ENCODE data around the gene BEST1.
A peak's percentile ranks its signal among the peaks of the same experiment; 100 is the strongest.

BEST1 gene

GRCh38 chr11:61973476-61974162, 23.5 kb downstream of the BEST1 start:
- Histone ChIP-seq H3K36me3 (replicated peaks in 1 of 2; ENCODE audit: control insufficient read depth in 2 of 2, insufficient read depth in 2 of 2, low read length in 2 of 2) (no peaks in the 10 kb centered on the region), H2BK120ac (ENCODE audit: low read depth, low read length) (no peak overlapping the region), H2BK12ac (ENCODE audit: low read length) (peak overlapping the region; percentile 65), H3K14ac (ENCODE audit: low read length) (no peak overlapping the region), H3K23ac (ENCODE audit: low read depth, low read length, poor library complexity) (no peak overlapping the region), H3K4me2 (ENCODE audit: insufficient read depth, low read length, poor library complexity, severe bottlenecking) (no peak overlapping the region), H4K91ac (ENCODE audit: low read depth, low read length, poor library complexity) (no peak overlapping the region), H2BK15ac (ENCODE audit: low read length) (peak overlapping the region; percentile 71), H3K4me1 (ENCODE audit: control insufficient read depth in 2 of 2, insufficient read depth in 1 of 2, low read depth in 1 of 2, low read length in 2 of 2) (peaks cover 14 to 16% of the 10 kb centered on the region in 2 donors), H2AFZ (ENCODE audit: low read length) (peak overlapping the region; percentile 46), H3K9ac (ENCODE audit: low read depth, low read length, poor library complexity) (peak overlapping the region; percentile 45), H3K18ac (ENCODE audit: low read length) (peak overlapping the region; percentile 84), H2BK5ac (ENCODE audit: low read length) (no peak overlapping the region), H2AK5ac (ENCODE audit: low read depth, low read length) (peak overlapping the region; percentile 87), H3K79me1 (ENCODE audit: low read depth, low read length) (no peaks in the 10 kb centered on the region), H3K27me3 (ENCODE audit: control insufficient read depth in 3 of 3, insufficient read depth in 3 of 3, low read depth in 1 of 3, low read length in 3 of 3) (peaks cover 0 to 2% (median 0%) of the 10 kb centered on the region in 3 experiments), H3K4ac (ENCODE audit: low read length) (no peak overlapping the region), H3K9me3 (replicated peaks in 1 of 2; ENCODE audit: control insufficient read depth in 2 of 2, insufficient read depth in 1 of 2, low read depth in 1 of 2, low read length in 2 of 2) (no peaks in the 10 kb centered on the region), H3K27ac (replicated peaks; ENCODE audit: low read length) (no peak overlapping the region), H4K8ac (ENCODE audit: low read depth, low read length) (no peak overlapping the region), H3K4me3 (ENCODE audit: low read length in 2 of 2) (peak overlapping the region in 1 of 2 donors; percentile 62)
- no peak for DNase-seq (ENCODE audit: low spot score)
- no CpG with 5 or more reads among the region's 10 CpGs for WGBS, 2 donors (ENCODE audit: extremely low coverage in 2 of 2, insufficient read length in 2 of 2, insufficient replicate concordance in 1 of 2)

DNA sequence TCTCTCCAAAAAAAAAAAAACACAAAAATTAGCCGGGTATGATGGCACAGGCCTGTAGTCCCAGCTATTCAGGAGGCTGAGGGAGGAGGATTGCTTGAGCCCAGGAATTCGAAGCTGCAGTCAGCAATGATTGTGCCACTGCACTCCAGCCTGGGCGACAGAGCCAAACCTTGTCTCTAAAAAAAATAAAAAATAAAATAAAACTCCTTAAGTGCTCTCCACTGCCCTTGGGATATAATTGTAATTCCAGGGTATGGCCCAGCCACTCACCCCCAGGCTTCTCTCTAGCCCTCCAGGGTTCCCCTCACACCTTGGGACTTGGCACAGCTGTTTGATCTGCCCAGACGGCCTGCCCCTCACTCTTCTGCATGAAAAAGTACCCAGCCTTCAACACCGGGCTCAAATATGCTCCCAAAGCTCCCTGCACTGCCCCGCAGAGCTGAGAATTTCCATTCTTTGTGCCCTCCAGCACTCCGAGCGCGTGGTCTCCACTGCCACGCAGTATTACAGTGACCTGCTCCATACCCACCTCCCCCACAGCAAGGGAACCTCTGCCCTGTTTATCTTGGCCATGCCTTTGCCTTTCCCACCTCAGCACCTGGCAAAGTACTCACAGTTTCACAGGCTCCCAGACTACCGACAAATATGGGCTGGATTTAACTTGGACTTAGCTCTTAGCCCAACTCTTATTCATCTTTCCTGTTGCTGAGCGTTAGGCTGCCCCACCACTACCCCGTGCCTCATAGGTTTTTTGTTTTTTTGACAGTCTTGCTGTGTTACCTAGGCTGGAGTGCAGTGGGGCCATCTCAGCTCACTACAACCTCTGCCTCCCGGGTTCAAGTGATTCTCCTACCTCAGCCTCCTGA, 24.8 kb downstream of the BEST1 start:
- peaks cover 14 to 16% of the 10 kb centered on the region in 2 donors for H3K4me1 ChIP-seq (ENCODE audit: control insufficient read depth in 2 of 2, insufficient read depth in 1 of 2, low read depth in 1 of 2, low read length in 2 of 2)

DNA sequence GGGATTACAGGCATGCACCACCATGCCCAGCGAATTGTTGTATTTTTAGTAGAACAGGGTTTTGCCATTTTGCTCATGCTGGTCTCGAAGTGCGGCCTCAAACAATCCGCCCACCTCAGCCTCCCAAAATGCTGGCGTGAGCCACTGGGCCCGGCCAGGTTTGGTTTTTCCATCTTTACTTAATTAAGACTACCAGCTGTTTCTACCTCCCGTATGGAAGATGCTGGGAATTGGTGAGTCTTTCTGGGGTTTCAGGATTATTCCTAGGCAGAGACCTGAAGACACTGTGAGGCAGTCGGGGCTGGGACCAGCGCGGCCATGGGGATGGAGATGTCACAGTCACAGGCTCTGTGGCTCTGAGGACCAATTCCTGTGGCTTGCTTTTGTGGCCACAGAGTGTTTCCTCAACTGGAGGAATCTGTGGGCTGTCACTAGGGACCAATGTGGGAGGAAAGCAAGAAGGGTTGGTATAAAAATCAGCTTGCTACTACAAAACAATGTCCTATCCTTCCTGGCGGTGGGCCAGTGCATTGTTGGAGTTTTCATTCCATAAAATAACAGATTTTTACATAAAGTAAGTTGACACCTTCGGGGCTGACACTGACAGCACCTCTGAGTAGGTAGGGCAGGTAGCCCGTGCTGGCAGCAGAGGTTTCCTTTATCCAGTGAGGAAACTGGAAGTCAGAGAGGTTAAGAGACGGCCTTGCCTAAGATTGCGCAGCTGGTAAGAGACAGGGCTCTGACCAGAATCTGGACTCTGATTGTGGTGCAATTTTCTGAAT, 25.7 kb downstream of the BEST1 start:
- H3K4me2 ChIP-seq (ENCODE audit: insufficient read depth, low read length, poor library complexity, severe bottlenecking), result no peak overlapping the region
- H3K27me3 ChIP-seq (ENCODE audit: control insufficient read depth in 3 of 3, insufficient read depth in 3 of 3, low read depth in 1 of 3, low read length in 3 of 3), result peaks cover 0 to 2% (median 0%) of the 10 kb centered on the region in 3 experiments
- H3K4me1 ChIP-seq (ENCODE audit: control insufficient read depth in 2 of 2, insufficient read depth in 1 of 2, low read depth in 1 of 2, low read length in 2 of 2), result peaks cover 14 to 16% of the 10 kb centered on the region in 2 donors
- H2BK120ac ChIP-seq (ENCODE audit: low read depth, low read length), result no peak overlapping the region
- H3K9ac ChIP-seq (ENCODE audit: low read depth, low read length, poor library complexity), result no peak overlapping the region
- H3K14ac ChIP-seq (ENCODE audit: low read length), result no peak overlapping the region
- no peak overlapping the region for H3K23ac ChIP-seq (ENCODE audit: low read depth, low read length, poor library complexity)
- no peak overlapping the region for H4K91ac ChIP-seq (ENCODE audit: low read depth, low read length, poor library complexity)
- no peak overlapping the region for H3K4ac ChIP-seq (ENCODE audit: low read length)
- H2AK5ac ChIP-seq (ENCODE audit: low read depth, low read length), result no peak overlapping the region
- no peak overlapping the region for H2BK5ac ChIP-seq (ENCODE audit: low read length)
- no peak overlapping the region for H3K27ac ChIP-seq (replicated peaks; ENCODE audit: low read length)
- H3K9me3 ChIP-seq (replicated peaks in 1 of 2; ENCODE audit: control insufficient read depth in 2 of 2, insufficient read depth in 1 of 2, low read depth in 1 of 2, low read length in 2 of 2), result no peaks in the 10 kb centered on the region
- no peak overlapping the region for H3K4me3 ChIP-seq (ENCODE audit: low read length in 2 of 2)
- H2AFZ ChIP-seq (ENCODE audit: low read length), result no peak overlapping the region
- no peak overlapping the region for H2BK12ac ChIP-seq (ENCODE audit: low read length)
- no CpG with 5 or more reads among the region's 15 CpGs for WGBS, 2 donors (ENCODE audit: extremely low coverage in 2 of 2, insufficient read length in 2 of 2, insufficient replicate concordance in 1 of 2)
- no peak overlapping the region for H4K8ac ChIP-seq (ENCODE audit: low read depth, low read length)
- no peaks in the 10 kb centered on the region for H3K79me1 ChIP-seq (ENCODE audit: low read depth, low read length)
- DNase-seq (ENCODE audit: low spot score), result no peak
- H3K36me3 ChIP-seq (replicated peaks in 1 of 2; ENCODE audit: control insufficient read depth in 2 of 2, insufficient read depth in 2 of 2, low read length in 2 of 2), result no peaks in the 10 kb centered on the region
- no peak overlapping the region for H3K18ac ChIP-seq (ENCODE audit: low read length)
- H2BK15ac ChIP-seq (ENCODE audit: low read length), result no peak overlapping the region

More for the DNA sequence above, 24.8 kb downstream of the BEST1 start:
- Histone ChIP-seq H2BK5ac (ENCODE audit: low read length) (no peak overlapping the region), H3K18ac (ENCODE audit: low read length) (no peak overlapping the region), H3K36me3 (replicated peaks in 1 of 2; ENCODE audit: control insufficient read depth in 2 of 2, insufficient read depth in 2 of 2, low read length in 2 of 2) (no peaks in the 10 kb centered on the region), H3K9me3 (replicated peaks in 1 of 2; ENCODE audit: control insufficient read depth in 2 of 2, insufficient read depth in 1 of 2, low read depth in 1 of 2, low read length in 2 of 2) (no peaks in the 10 kb centered on the region), H3K79me1 (ENCODE audit: low read depth, low read length) (no peaks in the 10 kb centered on the region), H2BK120ac (ENCODE audit: low read depth, low read length) (no peak overlapping the region), H2BK15ac (ENCODE audit: low read length) (peak overlapping the region; percentile 31), H2AK5ac (ENCODE audit: low read depth, low read length) (peak overlapping the region; percentile 32), H2BK12ac (ENCODE audit: low read length) (no peak overlapping the region), H4K8ac (ENCODE audit: low read depth, low read length) (peak overlapping the region; percentile 25), H3K4me3 (ENCODE audit: low read length in 2 of 2) (no peak overlapping the region), H3K23ac (ENCODE audit: low read depth, low read length, poor library complexity) (peak overlapping the region; percentile 61), H3K4me2 (ENCODE audit: insufficient read depth, low read length, poor library complexity, severe bottlenecking) (no peak overlapping the region), H3K27me3 (ENCODE audit: control insufficient read depth in 3 of 3, insufficient read depth in 3 of 3, low read depth in 1 of 3, low read length in 3 of 3) (peaks cover 0 to 2% (median 0%) of the 10 kb centered on the region in 3 experiments), H2AFZ (ENCODE audit: low read length) (no peak overlapping the region), H4K91ac (ENCODE audit: low read depth, low read length, poor library complexity) (no peak overlapping the region), H3K14ac (ENCODE audit: low read length) (no peak overlapping the region), H3K4ac (ENCODE audit: low read length) (peak overlapping the region; percentile 70), H3K9ac (ENCODE audit: low read depth, low read length, poor library complexity) (no peak overlapping the region), H3K27ac (replicated peaks; ENCODE audit: low read length) (no peak overlapping the region)
- DNase-seq (ENCODE audit: low spot score), result no peak
- no CpG with 5 or more reads among the region's 14 CpGs for WGBS, 2 donors (ENCODE audit: extremely low coverage in 2 of 2, insufficient read length in 2 of 2, insufficient replicate concordance in 1 of 2)
